ENCODE measurements around the gene FARP1.

Gene FARP1

GRCh38 chr13:98415326-98416070 lies 272.6 kb downstream of the FARP1 start:
- no peak for DNase-seq

GRCh38 chr13:98416408-98416807 lies 273.5 kb downstream of the FARP1 start:
- DNase-seq = no peak

GRCh38 chr13:98419786-98420553 lies 277.1 kb downstream of the FARP1 start:
- no peak for DNase-seq

- DNase-seq = no peak
Measured at GRCh38 chr13:98420554-98421175, 277.8 kb downstream of the FARP1 start.

- no peak for DNase-seq
Measured at GRCh38 chr13:98422046-98422445, 279.2 kb downstream of the FARP1 start.

- DNase-seq = no peak
Measured at GRCh38 chr13:98423417-98423816, 280.5 kb downstream of the FARP1 start.

GRCh38 chr13:98427331-98427995 lies 284.6 kb downstream of the FARP1 start:
- DNase-seq = no peak

GRCh38 chr13:98428256-98428966 lies 285.5 kb downstream of the FARP1 start:
- DNase-seq = no peak

GRCh38 chr13:98429081-98429480 lies 286.2 kb downstream of the FARP1 start:
- DNase-seq = no peak

GRCh38 chr13:98429531-98429930 lies 286.6 kb downstream of the FARP1 start:
- DNase-seq = no peak

GRCh38 chr13:98429977-98430736 lies 287.3 kb downstream of the FARP1 start:
- DNase-seq = no peak

- no peak for DNase-seq
Measured at GRCh38 chr13:98432638-98433037, 289.7 kb downstream of the FARP1 start.

GRCh38 chr13:98433654-98434053 lies 290.8 kb downstream of the FARP1 start:
- no peak for DNase-seq

- no peak for DNase-seq
Measured at GRCh38 chr13:98434060-98434459, 291.2 kb downstream of the FARP1 start.

GRCh38 chr13:98435376-98435775 lies 292.5 kb downstream of the FARP1 start:
- no peak for DNase-seq

GRCh38 chr13:98436233-98436910 lies 293.5 kb downstream of the FARP1 start:
- DNase-seq = no peak

GRCh38 chr13:98438246-98439125 lies 295.6 kb downstream of the FARP1 start:
- DNase-seq = no peak

- no peak for DNase-seq
Measured at GRCh38 chr13:98439126-98439828, 296.4 kb downstream of the FARP1 start.
